GM18526 (cell line): ENCODE results near the gene TELO2.

ENCODE experiments used
- POLR2A ChIP-seq: IDR thresholded peaks from 3 replicates; pipeline ENCODE4 v1.6.1; 2011; ENCODE audit not compliant: insufficient read length; ENCODE audit errors: extremely low read depth

Gene TELO2

GRCh38 chr16:1452530-1452929 is 40.6 kb upstream of the TELO2 start:
- TF ChIP-seq POLR2A, result no peak

DNA sequence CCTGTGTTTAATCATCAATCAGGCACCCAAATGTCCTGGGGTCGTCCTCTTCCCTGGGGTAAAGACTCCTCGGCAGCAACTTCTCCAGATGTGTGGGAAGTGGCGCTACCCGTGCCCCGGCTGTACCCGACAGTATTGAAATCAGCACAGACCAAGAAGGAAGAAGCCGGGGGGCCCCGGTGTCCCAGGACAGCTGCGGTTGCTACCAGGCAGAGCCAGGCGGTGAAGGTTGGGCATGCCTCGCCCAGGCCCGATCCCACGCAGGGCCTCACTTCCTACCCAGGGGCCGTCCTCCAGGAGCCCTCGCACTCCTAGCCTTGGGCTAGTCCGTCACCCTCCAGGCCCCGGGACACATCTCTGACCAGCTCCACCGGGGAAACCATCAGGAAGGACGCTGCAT is 39.8 kb upstream of the TELO2 start:
- no peak for TF ChIP-seq POLR2A

DNA sequence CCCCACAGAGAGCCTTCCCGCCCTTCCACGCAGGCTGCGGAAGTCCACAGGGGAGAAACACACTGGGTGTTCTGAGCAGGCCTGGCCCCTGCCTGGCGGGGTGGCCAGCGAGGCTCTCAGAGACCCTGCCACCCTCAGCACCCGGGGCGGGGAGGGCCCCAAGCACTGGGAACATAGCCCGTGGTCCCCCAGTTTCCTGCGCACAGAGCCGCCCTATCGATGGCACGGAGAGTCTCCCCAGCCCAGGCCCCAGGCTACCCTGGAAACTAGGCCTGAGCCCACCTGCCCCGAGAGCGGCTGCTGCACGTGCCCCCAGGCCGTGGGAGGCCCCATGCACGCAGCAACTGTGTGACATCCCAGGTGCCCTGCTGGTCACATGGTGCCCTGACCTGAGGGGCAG is 38.6 kb upstream of the TELO2 start:
- no peak for TF ChIP-seq POLR2A

DNA sequence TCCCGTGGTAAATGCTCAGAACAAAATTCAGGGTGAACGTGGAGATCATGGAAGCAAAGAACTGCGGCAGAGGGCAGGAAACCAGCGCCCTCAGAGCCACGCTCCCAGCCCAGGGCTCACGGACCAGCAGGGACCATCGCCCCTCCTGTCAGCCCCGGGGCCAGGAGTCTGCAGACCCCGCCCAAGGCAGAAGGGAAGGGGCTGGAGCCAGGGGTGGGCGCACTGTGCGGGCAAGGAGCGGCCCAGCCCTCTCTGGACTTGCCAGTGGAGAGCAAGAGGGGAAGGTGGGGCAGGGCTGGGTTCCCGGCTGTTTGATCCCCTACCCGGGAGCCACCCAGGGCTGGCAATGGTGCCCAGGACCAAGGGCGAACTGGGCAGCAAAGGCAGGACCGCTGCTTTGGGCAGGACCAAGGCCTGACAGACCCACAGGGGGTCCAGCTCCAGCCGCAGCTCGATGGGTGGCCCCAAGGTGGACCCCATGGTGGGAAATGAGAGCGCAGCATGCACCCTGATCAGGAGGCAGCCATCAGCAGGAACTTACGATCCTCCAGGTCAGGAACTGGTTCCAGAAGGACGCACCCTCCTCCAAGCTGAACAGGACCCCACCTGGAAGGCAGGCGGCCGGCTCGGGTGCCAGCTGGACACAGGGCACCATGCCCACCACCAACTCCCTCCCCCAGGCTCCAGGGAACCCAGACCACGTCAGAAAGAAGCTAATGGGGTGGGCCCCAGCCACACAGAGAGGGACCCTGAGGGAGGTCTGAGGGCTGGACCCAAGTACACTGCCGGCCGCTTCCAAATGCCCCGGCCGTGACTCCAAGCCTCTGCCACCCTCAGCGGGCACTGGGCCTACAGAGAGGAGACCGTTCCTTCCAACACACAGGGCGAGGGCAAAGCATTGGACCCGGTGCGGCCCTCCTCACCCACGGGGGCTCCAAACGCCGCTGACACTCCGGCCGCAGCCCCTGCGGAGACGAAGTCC is 37.7 kb upstream of the TELO2 start:
- TF ChIP-seq POLR2A, result no peak

DNA sequence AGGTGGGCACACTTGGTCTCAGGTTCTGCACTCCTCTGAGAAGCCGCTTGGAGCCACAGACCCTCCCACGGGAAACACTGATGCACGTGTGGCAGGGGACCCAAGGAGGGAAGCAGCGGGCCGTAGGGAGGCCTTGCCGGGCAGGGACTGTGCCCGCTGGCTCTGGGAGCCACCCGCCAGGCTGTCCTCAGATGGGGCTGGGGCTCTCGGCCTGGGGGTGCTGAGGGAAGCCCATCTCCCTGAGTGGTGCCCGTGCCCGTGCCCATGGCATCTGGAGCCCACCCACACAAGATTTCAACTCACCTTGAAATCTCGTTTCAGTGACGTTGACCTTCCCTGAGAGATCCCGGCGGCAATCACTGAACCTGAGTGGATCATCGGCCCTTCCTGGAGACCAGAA is 36.2 kb upstream of the TELO2 start:
- no peak for TF ChIP-seq POLR2A

DNA sequence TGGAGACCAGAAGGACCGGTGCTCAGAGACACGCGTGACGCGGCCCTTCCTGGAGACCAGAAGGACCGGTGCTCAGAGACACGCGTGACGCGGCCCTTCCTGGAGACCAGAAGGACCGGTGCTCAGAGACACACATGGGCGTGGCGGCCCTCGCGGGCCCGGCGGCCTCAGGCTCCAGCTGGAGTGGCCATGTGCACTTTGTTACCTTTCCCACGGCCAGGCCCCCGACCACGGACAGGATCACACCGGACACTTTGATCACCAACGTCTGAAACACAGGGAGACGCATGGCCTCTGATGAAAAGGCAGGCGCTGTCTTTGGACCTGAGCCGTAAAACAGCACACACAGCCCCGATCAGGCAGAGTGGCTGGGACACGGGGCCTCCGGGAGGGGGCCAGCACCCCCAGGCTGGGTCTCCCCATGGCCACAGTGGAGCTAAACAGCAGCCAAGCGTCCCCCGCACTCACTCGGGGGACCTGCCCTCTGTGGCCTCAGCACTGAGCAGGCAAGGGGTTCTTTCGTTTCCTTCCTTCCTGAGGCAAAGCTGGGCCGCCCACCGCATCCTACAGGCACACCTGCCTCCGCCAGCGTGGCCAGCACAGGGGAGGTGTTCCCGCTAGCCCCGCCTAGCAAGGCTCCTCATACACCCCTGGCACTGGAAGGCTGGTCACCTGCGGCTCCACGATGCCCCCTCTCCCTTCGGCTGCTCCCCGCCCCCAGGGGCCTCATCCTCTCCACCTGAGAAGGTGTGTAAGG is 35.5 kb upstream of the TELO2 start:
- TF ChIP-seq POLR2A, result no peak

DNA sequence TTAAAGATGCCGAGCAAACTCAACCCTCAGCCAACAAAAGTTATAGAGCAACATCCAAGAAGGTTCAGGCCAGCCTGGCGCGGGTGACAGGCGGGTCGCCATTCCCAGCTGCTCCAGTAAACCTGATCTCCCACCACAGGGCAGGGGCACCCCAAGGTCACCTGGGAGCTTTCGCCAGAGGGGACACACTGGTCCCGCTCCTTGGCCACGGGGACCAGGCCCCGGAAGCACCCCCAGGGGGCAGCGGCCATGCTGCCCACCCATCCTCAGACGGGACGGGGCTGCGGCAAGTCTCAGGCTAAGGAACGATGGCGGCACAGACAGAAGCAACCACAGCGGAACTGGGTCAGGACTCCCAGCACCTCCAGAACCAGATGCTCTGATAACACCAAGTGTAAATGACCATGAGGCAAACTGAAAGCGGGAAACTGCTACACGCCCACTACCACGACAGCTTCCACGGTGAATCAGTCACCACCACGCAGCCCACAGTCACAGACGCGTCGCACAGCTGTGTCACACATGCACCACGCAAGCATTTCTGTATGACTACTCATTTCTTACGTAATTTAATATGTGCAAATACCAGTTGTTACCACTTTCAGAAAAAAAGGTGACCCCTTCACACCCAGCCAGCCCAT is 34.7 kb upstream of the TELO2 start:
- no peak for TF ChIP-seq POLR2A

- TF ChIP-seq POLR2A, result no peak
These were observed 34.2 kb upstream of the TELO2 start for GRCh38 chr16:1458977-1459341.

DNA sequence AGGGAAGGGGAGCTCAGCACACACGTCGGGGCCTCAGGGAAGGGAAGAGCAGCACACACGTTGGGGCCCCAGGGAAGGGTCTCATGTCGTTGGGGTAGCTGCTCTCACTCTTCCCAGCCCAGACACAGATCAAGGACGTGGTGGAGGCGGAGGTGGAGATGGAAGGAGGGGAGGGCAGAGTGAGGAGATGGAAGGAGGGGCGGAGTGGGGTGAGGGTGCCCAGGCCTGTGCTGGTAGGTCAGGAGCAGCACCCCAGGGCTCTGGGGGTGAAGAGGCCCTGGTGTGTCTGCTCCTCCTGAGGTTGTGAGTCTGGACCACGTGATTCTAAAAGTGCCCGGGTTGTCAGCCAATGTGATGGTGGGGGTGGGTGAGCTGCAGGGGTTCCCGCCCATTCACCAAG is 33.2 kb upstream of the TELO2 start:
- no peak for TF ChIP-seq POLR2A

- TF ChIP-seq POLR2A, result no peak
These were observed 32.5 kb upstream of the TELO2 start for GRCh38 chr16:1460602-1461138.

DNA sequence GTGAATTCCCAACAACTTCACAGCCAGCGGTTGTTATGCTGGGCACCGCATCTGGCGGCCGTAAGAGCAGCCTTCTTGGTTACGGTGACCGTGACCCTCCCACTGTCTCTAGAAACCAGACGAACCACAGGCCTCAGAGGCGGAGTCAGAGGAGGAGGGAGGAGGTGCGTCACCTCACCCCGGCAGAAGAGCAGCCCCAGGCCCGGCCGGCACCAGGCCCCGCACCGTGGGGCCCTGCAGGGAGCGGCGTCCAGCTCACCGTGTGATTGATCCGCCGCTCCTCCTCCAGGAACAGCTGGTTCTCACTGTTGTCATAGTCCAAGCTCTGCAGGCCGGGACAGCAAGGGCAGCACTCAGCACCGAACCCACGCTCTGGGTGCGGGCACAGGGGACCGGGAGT is 32.0 kb upstream of the TELO2 start:
- TF ChIP-seq POLR2A, result no peak

- TF ChIP-seq POLR2A, result no peak
These were observed 28.8 kb upstream of the TELO2 start for GRCh38 chr16:1464196-1464893.

GRCh38 chr16:1464894-1465566 is 28.1 kb upstream of the TELO2 start:
- TF ChIP-seq POLR2A, result no peak

- no peak for TF ChIP-seq POLR2A
These were observed 27.6 kb upstream of the TELO2 start for GRCh38 chr16:1465567-1465915.

- TF ChIP-seq POLR2A, result no peak
These were observed 27.1 kb upstream of the TELO2 start for GRCh38 chr16:1466054-1466453.

GRCh38 chr16:1466968-1467521 is 26.1 kb upstream of the TELO2 start:
- no peak for TF ChIP-seq POLR2A
